ENCODE measurements around the gene RNFT2.

DNA sequence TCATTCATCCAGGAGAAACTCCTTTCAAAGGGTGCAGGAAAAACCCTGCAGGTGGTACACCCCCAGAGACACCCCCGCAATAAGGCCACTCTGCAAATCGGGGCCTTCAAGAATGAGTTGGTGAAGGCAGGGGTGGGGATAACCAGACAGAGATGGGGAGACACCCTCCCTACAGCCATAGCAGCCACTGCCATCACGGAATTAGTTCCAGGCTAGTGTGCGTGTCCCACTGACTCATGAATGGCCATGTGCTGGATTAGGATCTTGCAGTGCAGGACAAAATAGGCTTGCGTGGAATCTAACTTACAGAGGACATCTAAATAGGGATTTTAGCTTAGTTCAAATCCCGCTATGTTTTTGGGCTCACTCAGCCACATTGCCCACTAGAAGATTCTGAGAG lies 38.0 kb upstream of the RNFT2 start:
- no peak for TF ChIP-seq ELF1 (IDR thresholded peaks at IDR 0.05; ENCODE audit: borderline replicate concordance, low read depth)
- TF ChIP-seq YY1 (IDR thresholded peaks at IDR 0.05; ENCODE audit: extremely low read depth, insufficient replicate concordance, low read depth, low read length): no peak
- TF ChIP-seq POLR2A (IDR thresholded peaks at IDR 0.05; ENCODE audit: borderline replicate concordance, extremely low read depth, insufficient read depth, insufficient read length): no peak
- TF ChIP-seq, protein P1, sequence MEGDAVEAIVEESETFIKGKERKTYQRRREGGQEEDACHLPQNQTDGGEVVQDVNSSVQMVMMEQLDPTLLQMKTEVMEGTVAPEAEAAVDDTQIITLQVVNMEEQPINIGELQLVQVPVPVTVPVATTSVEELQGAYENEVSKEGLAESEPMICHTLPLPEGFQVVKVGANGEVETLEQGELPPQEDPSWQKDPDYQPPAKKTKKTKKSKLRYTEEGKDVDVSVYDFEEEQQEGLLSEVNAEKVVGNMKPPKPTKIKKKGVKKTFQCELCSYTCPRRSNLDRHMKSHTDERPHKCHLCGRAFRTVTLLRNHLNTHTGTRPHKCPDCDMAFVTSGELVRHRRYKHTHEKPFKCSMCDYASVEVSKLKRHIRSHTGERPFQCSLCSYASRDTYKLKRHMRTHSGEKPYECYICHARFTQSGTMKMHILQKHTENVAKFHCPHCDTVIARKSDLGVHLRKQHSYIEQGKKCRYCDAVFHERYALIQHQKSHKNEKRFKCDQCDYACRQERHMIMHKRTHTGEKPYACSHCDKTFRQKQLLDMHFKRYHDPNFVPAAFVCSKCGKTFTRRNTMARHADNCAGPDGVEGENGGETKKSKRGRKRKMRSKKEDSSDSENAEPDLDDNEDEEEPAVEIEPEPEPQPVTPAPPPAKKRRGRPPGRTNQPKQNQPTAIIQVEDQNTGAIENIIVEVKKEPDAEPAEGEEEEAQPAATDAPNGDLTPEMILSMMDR (IDR thresholded peaks at IDR 0.05 in 2 of 3, conservative IDR thresholded peaks at IDR 0.05 in 1 of 3; ENCODE audit: borderline replicate concordance in 1 of 3, insufficient read depth in 1 of 3, low read depth in 2 of 3, low read length in 2 of 3): no peak
- TF ChIP-seq, protein P2, sequence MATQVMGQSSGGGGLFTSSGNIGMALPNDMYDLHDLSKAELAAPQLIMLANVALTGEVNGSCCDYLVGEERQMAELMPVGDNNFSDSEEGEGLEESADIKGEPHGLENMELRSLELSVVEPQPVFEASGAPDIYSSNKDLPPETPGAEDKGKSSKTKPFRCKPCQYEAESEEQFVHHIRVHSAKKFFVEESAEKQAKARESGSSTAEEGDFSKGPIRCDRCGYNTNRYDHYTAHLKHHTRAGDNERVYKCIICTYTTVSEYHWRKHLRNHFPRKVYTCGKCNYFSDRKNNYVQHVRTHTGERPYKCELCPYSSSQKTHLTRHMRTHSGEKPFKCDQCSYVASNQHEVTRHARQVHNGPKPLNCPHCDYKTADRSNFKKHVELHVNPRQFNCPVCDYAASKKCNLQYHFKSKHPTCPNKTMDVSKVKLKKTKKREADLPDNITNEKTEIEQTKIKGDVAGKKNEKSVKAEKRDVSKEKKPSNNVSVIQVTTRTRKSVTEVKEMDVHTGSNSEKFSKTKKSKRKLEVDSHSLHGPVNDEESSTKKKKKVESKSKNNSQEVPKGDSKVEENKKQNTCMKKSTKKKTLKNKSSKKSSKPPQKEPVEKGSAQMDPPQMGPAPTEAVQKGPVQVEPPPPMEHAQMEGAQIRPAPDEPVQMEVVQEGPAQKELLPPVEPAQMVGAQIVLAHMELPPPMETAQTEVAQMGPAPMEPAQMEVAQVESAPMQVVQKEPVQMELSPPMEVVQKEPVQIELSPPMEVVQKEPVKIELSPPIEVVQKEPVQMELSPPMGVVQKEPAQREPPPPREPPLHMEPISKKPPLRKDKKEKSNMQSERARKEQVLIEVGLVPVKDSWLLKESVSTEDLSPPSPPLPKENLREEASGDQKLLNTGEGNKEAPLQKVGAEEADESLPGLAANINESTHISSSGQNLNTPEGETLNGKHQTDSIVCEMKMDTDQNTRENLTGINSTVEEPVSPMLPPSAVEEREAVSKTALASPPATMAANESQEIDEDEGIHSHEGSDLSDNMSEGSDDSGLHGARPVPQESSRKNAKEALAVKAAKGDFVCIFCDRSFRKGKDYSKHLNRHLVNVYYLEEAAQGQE (IDR thresholded peaks at IDR 0.05; ENCODE audit: low read depth): no peak
- TF ChIP-seq ZFX (IDR thresholded peaks at IDR 0.05): no peak
- no peak for TF ChIP-seq EZH2 (IDR thresholded peaks at IDR 0.05)
- no peak for TF ChIP-seq SP1 (IDR thresholded peaks at IDR 0.05; ENCODE audit: low read depth)
- TF ChIP-seq EGR1 (IDR thresholded peaks at IDR 0.05; ENCODE audit: low read depth): no peak
- TF ChIP-seq TCF7L2 (IDR thresholded peaks at IDR 0.05; ENCODE audit: borderline replicate concordance, extremely low read depth, insufficient read depth, insufficient read length): no peak
- no peak for TF ChIP-seq CEBPB (IDR thresholded peaks at IDR 0.05; ENCODE audit: low read depth)
- TF ChIP-seq ZNF274 (IDR thresholded peaks at IDR 0.05; ENCODE audit: low read depth, low read length): no peak
- TF ChIP-seq, protein P3, sequence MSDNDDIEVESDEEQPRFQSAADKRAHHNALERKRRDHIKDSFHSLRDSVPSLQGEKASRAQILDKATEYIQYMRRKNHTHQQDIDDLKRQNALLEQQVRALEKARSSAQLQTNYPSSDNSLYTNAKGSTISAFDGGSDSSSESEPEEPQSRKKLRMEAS (IDR thresholded peaks at IDR 0.05): no peak

Measured in HCT116 (cell line).